Tibial nerve (tissue), 4 donors: ENCODE measurements around the gene CCER1.

Experiments used
- EP300 ChIP-seq, 2 donors: sonication (generic); formaldehyde crosslinking; IDR thresholded peaks; one replicate each; pipeline ENCODE4 v1.6.1; 2017; ENCODE audit warnings: antibody characterized with exemption in 2 of 2, mild to moderate bottlenecking in 1 of 2
- POLR2A ChIP-seq, 2 donors: fragments of 450-650 bp; IDR thresholded peaks; one replicate each; pipeline ENCODE4 v1.6.1; 2017; ENCODE audit warnings: antibody characterized with exemption in 2 of 2, mild to moderate bottlenecking in 2 of 2, moderate library complexity in 2 of 2
- TF ChIP-seq, protein P1 (sequence below), 5 experiments: fragments of 200-600 bp in 3 of 5; fragments of 450-650 bp in 2 of 5; sonication (generic) in 3 of 5; IDR thresholded peaks; one replicate each; pipeline ENCODE4 v1.5.1; 2016 to 2019; ENCODE audit warnings: antibody characterized with exemption in 5 of 5, mild to moderate bottlenecking in 3 of 5, moderate library complexity in 2 of 5

DNA sequence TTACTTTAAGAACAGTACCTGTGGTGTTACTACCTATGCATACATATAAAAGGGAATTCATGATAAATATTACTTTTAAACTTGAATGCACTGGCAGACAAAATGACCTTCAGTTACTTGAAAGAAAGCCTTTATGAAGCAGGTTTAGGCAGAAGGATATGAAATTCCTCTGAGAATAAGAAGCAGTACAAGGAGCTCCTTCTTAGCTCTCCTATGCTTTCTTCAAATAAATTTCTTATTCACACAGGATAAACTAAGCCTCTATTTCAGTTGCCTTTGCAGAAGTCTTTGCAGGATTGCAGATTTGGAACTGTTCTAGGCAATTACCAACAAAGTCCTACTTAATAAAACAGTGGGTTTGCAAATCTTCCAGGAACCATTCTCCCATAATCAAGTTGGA is 48.8 kb upstream of the CCER1 start:
- TF ChIP-seq EP300 (IDR thresholded peaks at IDR 0.05) (no peak), POLR2A (IDR thresholded peaks at IDR 0.05) (no peak)
- TF ChIP-seq, protein P1, sequence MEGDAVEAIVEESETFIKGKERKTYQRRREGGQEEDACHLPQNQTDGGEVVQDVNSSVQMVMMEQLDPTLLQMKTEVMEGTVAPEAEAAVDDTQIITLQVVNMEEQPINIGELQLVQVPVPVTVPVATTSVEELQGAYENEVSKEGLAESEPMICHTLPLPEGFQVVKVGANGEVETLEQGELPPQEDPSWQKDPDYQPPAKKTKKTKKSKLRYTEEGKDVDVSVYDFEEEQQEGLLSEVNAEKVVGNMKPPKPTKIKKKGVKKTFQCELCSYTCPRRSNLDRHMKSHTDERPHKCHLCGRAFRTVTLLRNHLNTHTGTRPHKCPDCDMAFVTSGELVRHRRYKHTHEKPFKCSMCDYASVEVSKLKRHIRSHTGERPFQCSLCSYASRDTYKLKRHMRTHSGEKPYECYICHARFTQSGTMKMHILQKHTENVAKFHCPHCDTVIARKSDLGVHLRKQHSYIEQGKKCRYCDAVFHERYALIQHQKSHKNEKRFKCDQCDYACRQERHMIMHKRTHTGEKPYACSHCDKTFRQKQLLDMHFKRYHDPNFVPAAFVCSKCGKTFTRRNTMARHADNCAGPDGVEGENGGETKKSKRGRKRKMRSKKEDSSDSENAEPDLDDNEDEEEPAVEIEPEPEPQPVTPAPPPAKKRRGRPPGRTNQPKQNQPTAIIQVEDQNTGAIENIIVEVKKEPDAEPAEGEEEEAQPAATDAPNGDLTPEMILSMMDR (IDR thresholded peaks at IDR 0.05): no peak
